Kidney epithelial cell (primary cell): ENCODE results near the gene PCDHA5. TPM values are rescaled to one million over a fixed set of nuclear protein-coding genes. Genes with fewer than 3 reads are reported as not detected.

Source experiments
- DNase-seq: peaks from one replicate; pipeline ENCODE4 v3.0.0-alpha.2; 2010; ENCODE audit warnings: low read depth
- H3K27me3 ChIP-seq: 2 replicates; pipeline ENCODE4 v1.6.0; 2011; ENCODE audit warnings: low read length; ENCODE audit not compliant: control insufficient read depth, insufficient read depth
- H3K36me3 ChIP-seq: 2 replicates; pipeline ENCODE4 v1.5.1; 2011; ENCODE audit warnings: low read length; ENCODE audit not compliant: control insufficient read depth, insufficient read depth
- H3K4me3 ChIP-seq: 2 replicates; pipeline ENCODE4 v1.5.1; 2011; ENCODE audit warnings: low read depth, mild to moderate bottlenecking, control low read depth, low read length
- total RNA-seq: library from RNA; depleted of rRNA; stranded (reverse); fragments of >200 nt; gene quantifications from 2 replicates; pipeline ENCODE4 v1.2.3, GENCODE V29; 2015
- TF ChIP-seq, protein P1 (sequence below): IDR thresholded peaks from 2 replicates; pipeline ENCODE4 v1.5.1; 2011; ENCODE audit warnings: mild to moderate bottlenecking, moderate library complexity, low read length, control low read depth, inconsistent platforms; ENCODE audit not compliant: insufficient read depth, poor library complexity, severe bottlenecking

The PCDHA5 gene
- total RNA-seq, 1 donor from 2014 or later = not detected

DNA sequence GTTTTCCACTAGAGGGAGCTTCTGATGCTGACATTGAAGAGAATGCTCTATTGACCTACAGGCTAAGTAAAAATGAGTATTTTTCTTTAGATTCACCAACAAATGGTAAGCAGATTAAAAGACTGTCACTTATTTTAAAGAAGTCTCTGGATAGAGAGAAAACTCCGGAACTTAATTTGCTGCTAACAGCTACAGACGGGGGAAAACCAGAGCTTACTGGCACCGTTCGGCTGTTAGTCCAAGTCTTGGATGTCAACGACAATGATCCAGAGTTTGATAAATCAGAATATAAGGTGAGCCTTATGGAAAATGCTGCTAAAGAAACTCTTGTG is 48.1 kb downstream of the PCDHA5 start:
- TF ChIP-seq, protein P1, sequence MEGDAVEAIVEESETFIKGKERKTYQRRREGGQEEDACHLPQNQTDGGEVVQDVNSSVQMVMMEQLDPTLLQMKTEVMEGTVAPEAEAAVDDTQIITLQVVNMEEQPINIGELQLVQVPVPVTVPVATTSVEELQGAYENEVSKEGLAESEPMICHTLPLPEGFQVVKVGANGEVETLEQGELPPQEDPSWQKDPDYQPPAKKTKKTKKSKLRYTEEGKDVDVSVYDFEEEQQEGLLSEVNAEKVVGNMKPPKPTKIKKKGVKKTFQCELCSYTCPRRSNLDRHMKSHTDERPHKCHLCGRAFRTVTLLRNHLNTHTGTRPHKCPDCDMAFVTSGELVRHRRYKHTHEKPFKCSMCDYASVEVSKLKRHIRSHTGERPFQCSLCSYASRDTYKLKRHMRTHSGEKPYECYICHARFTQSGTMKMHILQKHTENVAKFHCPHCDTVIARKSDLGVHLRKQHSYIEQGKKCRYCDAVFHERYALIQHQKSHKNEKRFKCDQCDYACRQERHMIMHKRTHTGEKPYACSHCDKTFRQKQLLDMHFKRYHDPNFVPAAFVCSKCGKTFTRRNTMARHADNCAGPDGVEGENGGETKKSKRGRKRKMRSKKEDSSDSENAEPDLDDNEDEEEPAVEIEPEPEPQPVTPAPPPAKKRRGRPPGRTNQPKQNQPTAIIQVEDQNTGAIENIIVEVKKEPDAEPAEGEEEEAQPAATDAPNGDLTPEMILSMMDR = no peak
- Histone ChIP-seq H3K27me3 (peaks cover 3% of the 10 kb centered on the region), H3K4me3 (no peak overlapping the region), H3K36me3 (no peaks in the 10 kb centered on the region)
- DNase-seq = no peak

DNA sequence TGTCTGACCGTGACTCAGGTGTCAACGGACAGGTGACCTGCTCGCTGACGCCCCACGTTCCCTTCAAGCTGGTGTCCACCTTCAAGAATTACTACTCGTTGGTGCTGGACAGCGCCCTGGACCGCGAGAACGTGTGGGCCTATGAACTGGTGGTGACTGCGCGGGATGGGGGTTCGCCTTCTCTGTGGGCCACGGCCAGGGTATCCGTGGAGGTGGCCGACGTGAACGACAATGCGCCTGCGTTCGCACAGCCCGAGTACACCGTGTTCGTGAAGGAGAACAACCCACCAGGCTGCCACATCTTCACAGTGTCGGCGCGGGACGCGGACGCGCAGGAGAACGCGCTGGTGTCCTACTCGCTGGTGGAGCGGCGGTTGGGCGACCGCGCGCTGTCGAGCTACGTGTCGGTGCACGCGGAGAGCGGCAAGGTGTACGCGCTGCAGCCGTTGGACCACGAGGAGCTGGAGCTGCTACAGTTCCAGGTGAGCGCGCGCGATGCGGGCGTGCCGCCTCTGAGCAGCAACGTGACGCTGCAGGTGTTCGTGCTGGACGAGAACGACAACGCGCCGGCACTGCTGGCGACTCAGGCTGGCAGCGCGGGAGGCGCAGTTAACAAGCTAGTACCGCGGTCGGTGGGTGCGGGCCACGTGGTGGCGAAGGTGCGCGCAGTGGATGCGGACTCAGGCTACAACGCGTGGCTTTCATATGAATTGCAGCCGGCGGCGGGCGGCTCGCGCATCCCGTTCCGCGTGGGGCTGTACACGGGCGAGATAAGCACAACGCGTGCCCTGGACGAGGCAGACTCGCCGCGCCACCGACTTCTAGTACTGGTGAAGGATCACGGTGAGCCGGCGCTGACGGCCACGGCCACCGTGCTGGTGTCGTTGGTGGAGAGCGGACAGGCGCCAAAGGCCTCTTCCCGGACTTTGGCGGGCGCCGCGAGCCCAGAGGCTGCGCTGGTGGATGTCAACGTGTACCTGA is 49.1 kb downstream of the PCDHA5 start:
- Histone ChIP-seq H3K4me3 (no peak overlapping the region), H3K36me3 (no peaks in the 10 kb centered on the region), H3K27me3 (peaks cover 3% of the 10 kb centered on the region)
- DNase-seq = no peak
- TF ChIP-seq, protein P1 = no peak

Other genes starting within 250 kb of the PCDHA5 start
- gene CD14, start 188.4 kb upstream of the PCDHA5 start, total RNA-seq = 0.29 and 1.9 TPM in 2 replicates
- gene TMCO6, start 182.2 kb upstream of the PCDHA5 start, total RNA-seq = 35.6 and 66.8 TPM in 2 replicates
- 46.4 and 51.2 TPM in 2 replicates for gene NDUFA2, start 174.0 kb upstream of the PCDHA5 start, total RNA-seq
- gene IK, start 173.8 kb upstream of the PCDHA5 start, total RNA-seq = 107 and 111 TPM in 2 replicates
- 20.1 and 22.5 TPM in 2 replicates for gene WDR55, start 156.7 kb upstream of the PCDHA5 start, total RNA-seq
- gene DND1, start 148.0 kb upstream of the PCDHA5 start, total RNA-seq = 0.34 and 1.0 TPM in 2 replicates
- 80.6 and 97.1 TPM in 2 replicates for gene HARS1, start 130.2 kb upstream of the PCDHA5 start, total RNA-seq
- 31.6 and 33.9 TPM in 2 replicates for gene HARS2, start 130.2 kb upstream of the PCDHA5 start, total RNA-seq
- 27.2 and 42.4 TPM in 2 replicates for gene ZMAT2, start 121.2 kb upstream of the PCDHA5 start, total RNA-seq
- gene PCDHA1, start 35.5 kb upstream of the PCDHA5 start, total RNA-seq = not detected in 2 replicates
- gene PCDHA2, start 26.8 kb upstream of the PCDHA5 start, total RNA-seq = not detected in 2 replicates
- 0.07 and 0.25 TPM in 2 replicates for gene PCDHA3, start 20.6 kb upstream of the PCDHA5 start, total RNA-seq
- gene PCDHA4, start 14.5 kb upstream of the PCDHA5 start, total RNA-seq = 0.27 and 1.2 TPM in 2 replicates
- gene PCDHA6, start 6.3 kb downstream of the PCDHA5 start, total RNA-seq = 0.21 and 0.27 TPM in 2 replicates
- gene PCDHA7, start 12.7 kb downstream of the PCDHA5 start, total RNA-seq = 0.07 and 0.25 TPM in 2 replicates
- gene PCDHA8, start 19.6 kb downstream of the PCDHA5 start, total RNA-seq = under 0.01 TPM in 1 of 2 replicates, not detected in the other
- gene PCDHA9, start 26.8 kb downstream of the PCDHA5 start, total RNA-seq = under 0.01 TPM in 2 replicates
- 0.33 and 0.68 TPM in 2 replicates for gene PCDHA10, start 34.3 kb downstream of the PCDHA5 start, total RNA-seq
- 0.48 and 1.2 TPM in 2 replicates for gene PCDHA11, start 47.3 kb downstream of the PCDHA5 start, total RNA-seq
- gene PCDHA12, start 53.7 kb downstream of the PCDHA5 start, total RNA-seq = 0.08 and 0.96 TPM in 2 replicates
- 0.21 TPM in 1 of 2 replicates, not detected in the other for gene PCDHA13, start 60.5 kb downstream of the PCDHA5 start, total RNA-seq
- 0.07 and 0.17 TPM in 2 replicates for gene PCDHAC1, start 104.7 kb downstream of the PCDHA5 start, total RNA-seq
- 0.48 and 0.92 TPM in 2 replicates for gene PCDHAC2, start 144.9 kb downstream of the PCDHA5 start, total RNA-seq
- under 0.01 TPM in 1 of 2 replicates, not detected in the other for gene PCDHB1, start 229.8 kb downstream of the PCDHA5 start, total RNA-seq